Peyer's patch (tissue), 4 donors: ENCODE data around the gene AOPEP.

Experiments used
- POLR2A ChIP-seq, 2 donors: fragments of 450-650 bp; IDR thresholded peaks; one replicate each; pipeline ENCODE4 v1.5.1; 2017; ENCODE audit warnings: antibody characterized with exemption in 2 of 2, mild to moderate bottlenecking in 2 of 2, moderate library complexity in 2 of 2
- TF ChIP-seq, protein P1 (sequence below), 6 experiments: fragments of 450-650 bp in 4 of 6; fragments of 200-600 bp in 2 of 6; sonication (generic) in 1 of 6; IDR thresholded peaks; one replicate each; pipeline ENCODE4 v1.5.1; 2017 to 2019; ENCODE audit warnings: antibody characterized with exemption in 6 of 6, mild to moderate bottlenecking in 3 of 6, moderate library complexity in 1 of 6

DNA sequence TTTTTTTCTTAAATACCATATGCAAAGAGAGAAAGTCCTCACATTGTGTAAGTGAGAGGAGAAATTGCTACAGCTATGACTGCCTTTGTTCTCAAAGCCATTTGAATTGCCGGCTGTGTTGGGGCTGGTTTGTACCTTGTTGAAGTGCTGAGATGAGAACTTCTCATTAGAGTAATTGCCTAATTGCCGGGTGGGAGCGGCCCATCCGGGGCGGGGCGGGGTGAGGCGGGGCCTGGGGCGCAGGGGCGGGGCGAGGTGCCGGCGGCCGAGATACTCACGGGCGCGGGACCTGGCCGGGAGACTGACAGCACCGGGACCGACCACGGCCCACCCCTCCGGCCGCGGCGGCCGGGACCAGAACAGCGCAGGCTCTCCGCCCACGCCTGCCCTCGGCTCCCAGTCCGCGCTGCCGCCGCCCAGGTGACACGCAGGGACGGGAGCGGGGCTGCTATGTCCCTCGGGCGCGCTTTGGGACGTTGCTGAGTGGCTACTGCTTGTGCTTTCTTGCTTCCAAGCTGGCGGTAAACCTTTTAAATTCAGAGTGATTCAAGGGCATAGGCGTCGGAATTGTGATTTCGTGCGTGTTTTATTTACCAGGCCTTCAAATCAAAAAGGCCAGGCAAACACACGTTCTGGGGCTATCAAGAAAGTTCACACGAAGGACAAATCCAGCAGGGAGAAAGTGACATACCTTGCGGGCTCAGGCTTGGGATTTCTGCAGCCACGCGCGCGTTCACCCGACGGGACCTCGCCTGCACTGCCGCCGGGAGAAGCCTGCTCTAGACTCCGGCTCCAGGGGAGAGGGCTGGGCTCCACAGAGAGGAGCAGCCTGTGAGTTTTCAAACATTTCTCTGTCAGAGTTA is 322.0 kb downstream of the AOPEP start:
- TF ChIP-seq, protein P1, sequence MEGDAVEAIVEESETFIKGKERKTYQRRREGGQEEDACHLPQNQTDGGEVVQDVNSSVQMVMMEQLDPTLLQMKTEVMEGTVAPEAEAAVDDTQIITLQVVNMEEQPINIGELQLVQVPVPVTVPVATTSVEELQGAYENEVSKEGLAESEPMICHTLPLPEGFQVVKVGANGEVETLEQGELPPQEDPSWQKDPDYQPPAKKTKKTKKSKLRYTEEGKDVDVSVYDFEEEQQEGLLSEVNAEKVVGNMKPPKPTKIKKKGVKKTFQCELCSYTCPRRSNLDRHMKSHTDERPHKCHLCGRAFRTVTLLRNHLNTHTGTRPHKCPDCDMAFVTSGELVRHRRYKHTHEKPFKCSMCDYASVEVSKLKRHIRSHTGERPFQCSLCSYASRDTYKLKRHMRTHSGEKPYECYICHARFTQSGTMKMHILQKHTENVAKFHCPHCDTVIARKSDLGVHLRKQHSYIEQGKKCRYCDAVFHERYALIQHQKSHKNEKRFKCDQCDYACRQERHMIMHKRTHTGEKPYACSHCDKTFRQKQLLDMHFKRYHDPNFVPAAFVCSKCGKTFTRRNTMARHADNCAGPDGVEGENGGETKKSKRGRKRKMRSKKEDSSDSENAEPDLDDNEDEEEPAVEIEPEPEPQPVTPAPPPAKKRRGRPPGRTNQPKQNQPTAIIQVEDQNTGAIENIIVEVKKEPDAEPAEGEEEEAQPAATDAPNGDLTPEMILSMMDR (IDR thresholded peaks at IDR 0.05): no peak
- peak; percentile 56 to 73 for TF ChIP-seq POLR2A (IDR thresholded peaks at IDR 0.05)
